ENCODE data around the gene DMAC2L. TPM values are rescaled to one million over a fixed set of nuclear protein-coding genes. Genes with fewer than 3 reads are reported as not detected.

DMAC2L gene
- total RNA-seq, 1 experiment from 2014 or later, result 14.0 TPM

DNA sequence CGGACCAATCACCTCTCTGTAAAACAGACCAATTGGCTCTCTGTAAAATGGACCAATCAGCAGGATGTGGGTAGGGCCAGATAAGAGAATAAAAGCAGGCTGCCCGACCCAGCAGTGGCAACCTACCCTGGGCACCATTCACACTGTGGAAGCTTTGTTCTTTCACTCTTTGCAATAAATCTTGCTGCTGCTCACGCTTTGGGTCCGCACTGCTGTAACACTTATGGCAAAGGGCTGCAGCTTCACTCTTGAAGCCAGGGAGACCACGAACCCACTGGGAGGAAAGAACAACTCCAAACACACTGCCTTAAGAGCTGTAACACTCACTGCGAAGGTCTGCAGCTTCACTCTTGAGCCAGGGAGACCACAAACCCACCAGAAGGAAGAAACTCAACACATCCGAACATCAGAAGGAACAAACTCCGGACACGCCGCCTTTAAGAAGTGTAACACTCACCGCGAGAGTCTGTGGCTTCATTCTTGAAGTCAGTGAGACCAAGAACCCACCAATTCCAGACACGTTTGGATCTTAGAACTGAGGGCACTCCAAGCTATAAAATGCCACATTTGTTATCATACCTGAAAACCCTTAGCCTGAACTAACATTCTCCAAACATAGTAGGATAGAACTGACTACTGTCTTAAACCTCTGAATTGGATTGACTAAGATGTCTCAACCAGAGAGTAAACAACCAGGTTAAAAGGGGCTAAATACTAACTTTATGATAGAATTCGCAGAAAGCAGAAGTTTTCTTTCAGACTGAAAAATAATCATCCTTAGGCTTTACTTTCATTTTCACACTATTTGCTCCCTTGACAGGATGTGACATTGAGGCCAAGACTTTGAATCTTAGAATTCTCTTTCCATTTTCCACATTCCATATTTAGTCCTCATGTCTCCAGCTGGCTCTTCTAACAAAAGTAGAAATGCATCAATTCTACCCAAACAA, 50.9 kb downstream of the DMAC2L start:
- H3K4me3 ChIP-seq (ENCODE audit: low read depth in 2 of 2, low read length in 2 of 2), result no peak overlapping the region
- H3K9me3 ChIP-seq (ENCODE audit: control insufficient read depth, insufficient read depth, low read depth, low read length), result no peaks in the 10 kb centered on the region
- ChIA-PET POLR2A (no interaction called here), CTCF (no interaction called here)
- H3K36me3 ChIP-seq (ENCODE audit: control insufficient read depth, insufficient read depth, low read length), result no peaks in the 10 kb centered on the region
- peak; percentile 34; the same call in 1 of the 2 replicates for ATAC-seq
- TF ChIP-seq, protein P1, sequence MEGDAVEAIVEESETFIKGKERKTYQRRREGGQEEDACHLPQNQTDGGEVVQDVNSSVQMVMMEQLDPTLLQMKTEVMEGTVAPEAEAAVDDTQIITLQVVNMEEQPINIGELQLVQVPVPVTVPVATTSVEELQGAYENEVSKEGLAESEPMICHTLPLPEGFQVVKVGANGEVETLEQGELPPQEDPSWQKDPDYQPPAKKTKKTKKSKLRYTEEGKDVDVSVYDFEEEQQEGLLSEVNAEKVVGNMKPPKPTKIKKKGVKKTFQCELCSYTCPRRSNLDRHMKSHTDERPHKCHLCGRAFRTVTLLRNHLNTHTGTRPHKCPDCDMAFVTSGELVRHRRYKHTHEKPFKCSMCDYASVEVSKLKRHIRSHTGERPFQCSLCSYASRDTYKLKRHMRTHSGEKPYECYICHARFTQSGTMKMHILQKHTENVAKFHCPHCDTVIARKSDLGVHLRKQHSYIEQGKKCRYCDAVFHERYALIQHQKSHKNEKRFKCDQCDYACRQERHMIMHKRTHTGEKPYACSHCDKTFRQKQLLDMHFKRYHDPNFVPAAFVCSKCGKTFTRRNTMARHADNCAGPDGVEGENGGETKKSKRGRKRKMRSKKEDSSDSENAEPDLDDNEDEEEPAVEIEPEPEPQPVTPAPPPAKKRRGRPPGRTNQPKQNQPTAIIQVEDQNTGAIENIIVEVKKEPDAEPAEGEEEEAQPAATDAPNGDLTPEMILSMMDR (IDR thresholded peaks at IDR 0.05), result no peak
- no peak for TF ChIP-seq SIN3A (IDR thresholded peaks at IDR 0.05; ENCODE audit: borderline replicate concordance, insufficient read depth, low read depth, low read length)
- no peak for TF ChIP-seq TCF7L2 (IDR thresholded peaks at IDR 0.05; ENCODE audit: low read depth, low read length)
- no peak for TF ChIP-seq POLR2AphosphoS5 (IDR thresholded peaks at IDR 0.05; ENCODE audit: low read depth, low read length)
- H3K27me3 ChIP-seq (ENCODE audit: control insufficient read depth, insufficient read depth, low read length), result no peaks in the 10 kb centered on the region
- intact Hi-C loops (cut with micrococcal nuclease; ENCODE audit: unreplicated experiment), result no loop called here
- no peak for DNase-seq (ENCODE audit: low read depth, low spot score)
- in situ Hi-C loops (cut with HindIII; ENCODE audit: low pct_unique_long_range_greater_than_20kb, low sequenced_read_pairs), result no loop called here
- H3K4me1 ChIP-seq (ENCODE audit: control insufficient read depth, insufficient read depth, low read length), result no peaks in the 10 kb centered on the region
- BruUV-seq (replicated peaks), result no TSS peak
- H3K27ac ChIP-seq (ENCODE audit: low read length), result no peak overlapping the region

DNA sequence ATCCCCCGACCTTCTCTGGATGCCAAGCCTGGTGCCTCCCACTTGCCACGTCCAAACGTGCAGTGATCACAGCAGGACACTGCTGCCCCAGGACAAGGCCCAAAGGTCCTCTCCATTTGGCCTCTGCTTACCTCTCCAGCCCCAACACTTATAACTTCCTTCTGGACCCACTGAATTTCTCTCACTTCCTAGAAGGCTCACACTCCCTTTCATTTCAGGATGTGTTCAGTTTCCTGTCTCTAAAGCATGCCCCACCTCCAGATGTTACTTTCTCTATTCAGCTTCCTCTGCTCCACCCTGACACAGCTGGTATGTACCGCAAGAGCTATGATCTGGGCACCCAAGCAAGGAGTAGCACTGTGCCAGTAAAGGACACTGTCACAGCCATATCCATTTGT, 51.6 kb downstream of the DMAC2L start:
- ATAC-seq, result peak; percentile 71

More for the DNA sequence above, 51.6 kb downstream of the DMAC2L start:
- no peaks in the 10 kb centered on the region for H3K27me3 ChIP-seq (ENCODE audit: control insufficient read depth, insufficient read depth, low read length)
- ChIA-PET POLR2A (no interaction called here), CTCF (no interaction called here)
- BruUV-seq (replicated peaks), result no TSS peak
- no peak for TF ChIP-seq SIN3A (IDR thresholded peaks at IDR 0.05; ENCODE audit: borderline replicate concordance, insufficient read depth, low read depth, low read length)
- no peak for TF ChIP-seq POLR2AphosphoS5 (IDR thresholded peaks at IDR 0.05; ENCODE audit: low read depth, low read length)
- no peak for TF ChIP-seq TCF7L2 (IDR thresholded peaks at IDR 0.05; ENCODE audit: low read depth, low read length)
- TF ChIP-seq, protein P2, sequence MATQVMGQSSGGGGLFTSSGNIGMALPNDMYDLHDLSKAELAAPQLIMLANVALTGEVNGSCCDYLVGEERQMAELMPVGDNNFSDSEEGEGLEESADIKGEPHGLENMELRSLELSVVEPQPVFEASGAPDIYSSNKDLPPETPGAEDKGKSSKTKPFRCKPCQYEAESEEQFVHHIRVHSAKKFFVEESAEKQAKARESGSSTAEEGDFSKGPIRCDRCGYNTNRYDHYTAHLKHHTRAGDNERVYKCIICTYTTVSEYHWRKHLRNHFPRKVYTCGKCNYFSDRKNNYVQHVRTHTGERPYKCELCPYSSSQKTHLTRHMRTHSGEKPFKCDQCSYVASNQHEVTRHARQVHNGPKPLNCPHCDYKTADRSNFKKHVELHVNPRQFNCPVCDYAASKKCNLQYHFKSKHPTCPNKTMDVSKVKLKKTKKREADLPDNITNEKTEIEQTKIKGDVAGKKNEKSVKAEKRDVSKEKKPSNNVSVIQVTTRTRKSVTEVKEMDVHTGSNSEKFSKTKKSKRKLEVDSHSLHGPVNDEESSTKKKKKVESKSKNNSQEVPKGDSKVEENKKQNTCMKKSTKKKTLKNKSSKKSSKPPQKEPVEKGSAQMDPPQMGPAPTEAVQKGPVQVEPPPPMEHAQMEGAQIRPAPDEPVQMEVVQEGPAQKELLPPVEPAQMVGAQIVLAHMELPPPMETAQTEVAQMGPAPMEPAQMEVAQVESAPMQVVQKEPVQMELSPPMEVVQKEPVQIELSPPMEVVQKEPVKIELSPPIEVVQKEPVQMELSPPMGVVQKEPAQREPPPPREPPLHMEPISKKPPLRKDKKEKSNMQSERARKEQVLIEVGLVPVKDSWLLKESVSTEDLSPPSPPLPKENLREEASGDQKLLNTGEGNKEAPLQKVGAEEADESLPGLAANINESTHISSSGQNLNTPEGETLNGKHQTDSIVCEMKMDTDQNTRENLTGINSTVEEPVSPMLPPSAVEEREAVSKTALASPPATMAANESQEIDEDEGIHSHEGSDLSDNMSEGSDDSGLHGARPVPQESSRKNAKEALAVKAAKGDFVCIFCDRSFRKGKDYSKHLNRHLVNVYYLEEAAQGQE (IDR thresholded peaks at IDR 0.05; ENCODE audit: insufficient read depth in 1 of 2, low read depth in 2 of 2, low read length in 1 of 2), result no peak
- TF ChIP-seq, protein P1 (IDR thresholded peaks at IDR 0.05), result no peak
- no peaks in the 10 kb centered on the region for H3K9me3 ChIP-seq (ENCODE audit: control insufficient read depth, insufficient read depth, low read depth, low read length)
- DNase-seq (ENCODE audit: low read depth, low spot score), result no peak
- intact Hi-C loops (cut with micrococcal nuclease; ENCODE audit: unreplicated experiment), result no loop called here
- H3K27ac ChIP-seq (ENCODE audit: low read length), result no peak overlapping the region
- H3K4me1 ChIP-seq (ENCODE audit: control insufficient read depth, insufficient read depth, low read length), result no peaks in the 10 kb centered on the region
- in situ Hi-C loops (cut with HindIII; ENCODE audit: low pct_unique_long_range_greater_than_20kb, low sequenced_read_pairs), result no loop called here
- no peak overlapping the region for H3K4me3 ChIP-seq (ENCODE audit: low read depth in 2 of 2, low read length in 2 of 2)
- H3K36me3 ChIP-seq (ENCODE audit: control insufficient read depth, insufficient read depth, low read length), result no peaks in the 10 kb centered on the region
